B cell (primary cell): ENCODE data around the gene NMNAT3.

Experiments
- EZH2 ChIP-seq: IDR thresholded peaks from 2 replicates; pipeline ENCODE4 v1.6.1; 2012; ENCODE audit warnings: borderline replicate concordance, low read depth, mild to moderate bottlenecking, moderate library complexity, low read length; ENCODE audit not compliant: insufficient read depth, poor library complexity, severe bottlenecking
- TF ChIP-seq, protein P1 (sequence below): fragments of 200-600 bp; IDR thresholded peaks from one replicate; pipeline ENCODE4 v1.8.0; 2022; ENCODE audit warnings: antibody characterized with exemption, mild to moderate bottlenecking

- no peak for TF ChIP-seq EZH2
- TF ChIP-seq, protein P1, sequence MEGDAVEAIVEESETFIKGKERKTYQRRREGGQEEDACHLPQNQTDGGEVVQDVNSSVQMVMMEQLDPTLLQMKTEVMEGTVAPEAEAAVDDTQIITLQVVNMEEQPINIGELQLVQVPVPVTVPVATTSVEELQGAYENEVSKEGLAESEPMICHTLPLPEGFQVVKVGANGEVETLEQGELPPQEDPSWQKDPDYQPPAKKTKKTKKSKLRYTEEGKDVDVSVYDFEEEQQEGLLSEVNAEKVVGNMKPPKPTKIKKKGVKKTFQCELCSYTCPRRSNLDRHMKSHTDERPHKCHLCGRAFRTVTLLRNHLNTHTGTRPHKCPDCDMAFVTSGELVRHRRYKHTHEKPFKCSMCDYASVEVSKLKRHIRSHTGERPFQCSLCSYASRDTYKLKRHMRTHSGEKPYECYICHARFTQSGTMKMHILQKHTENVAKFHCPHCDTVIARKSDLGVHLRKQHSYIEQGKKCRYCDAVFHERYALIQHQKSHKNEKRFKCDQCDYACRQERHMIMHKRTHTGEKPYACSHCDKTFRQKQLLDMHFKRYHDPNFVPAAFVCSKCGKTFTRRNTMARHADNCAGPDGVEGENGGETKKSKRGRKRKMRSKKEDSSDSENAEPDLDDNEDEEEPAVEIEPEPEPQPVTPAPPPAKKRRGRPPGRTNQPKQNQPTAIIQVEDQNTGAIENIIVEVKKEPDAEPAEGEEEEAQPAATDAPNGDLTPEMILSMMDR = no peak
These were observed 34.8 kb downstream of the NMNAT3 start for GRCh38 chr3:139642996-139643395.
